RPMI7951 (cell line): ENCODE measurements around the gene KRTAP13-4. TPM values are rescaled to one million over a fixed set of nuclear protein-coding genes. Genes with fewer than 3 reads are reported as not detected.

Experiments
- DNase-seq: peaks from one replicate; pipeline ENCODE4 v3.0.0-alpha.2; 2012; ENCODE audit warnings: low read depth
- total RNA-seq: library from RNA; depleted of rRNA; stranded (reverse); fragments of >200 nt; shearing (Covaris generic); gene quantifications from 2 replicates; pipeline ENCODE4 v1.2.3, GENCODE V29; 2014; rRNA removed

The KRTAP13-4 gene
- not detected in 2 replicates for total RNA-seq

DNA sequence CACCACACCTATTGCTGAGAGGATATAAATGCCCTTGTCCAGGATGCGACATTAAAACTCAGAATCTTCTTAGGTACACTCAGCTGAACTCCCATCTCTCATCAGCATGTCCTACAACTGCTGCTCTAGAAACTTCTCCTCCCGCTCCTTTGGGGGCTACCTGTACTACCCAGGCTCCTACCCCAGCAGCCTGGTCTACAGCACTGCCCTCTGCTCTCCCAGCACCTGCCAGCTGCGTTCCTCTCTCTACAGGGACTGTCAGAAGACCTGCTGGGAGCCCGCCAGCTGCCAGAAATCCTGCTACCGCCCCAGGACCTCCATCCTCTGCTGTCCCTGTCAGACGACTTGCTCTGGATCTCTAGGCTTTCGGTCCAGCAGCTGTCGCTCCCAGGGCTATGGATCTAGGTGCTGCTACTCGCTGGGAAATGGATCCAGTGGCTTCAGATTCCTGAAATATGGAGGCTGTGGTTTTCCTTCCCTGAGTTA, at the start of gene KRTAP13-4:
Gene KRTAP13-4 (plus strand): TSS at position 51 of the 486 bp plus-strand sequence. CDS start 56 bp downstream, at position 107.
- DNase-seq: no peak

DNA sequence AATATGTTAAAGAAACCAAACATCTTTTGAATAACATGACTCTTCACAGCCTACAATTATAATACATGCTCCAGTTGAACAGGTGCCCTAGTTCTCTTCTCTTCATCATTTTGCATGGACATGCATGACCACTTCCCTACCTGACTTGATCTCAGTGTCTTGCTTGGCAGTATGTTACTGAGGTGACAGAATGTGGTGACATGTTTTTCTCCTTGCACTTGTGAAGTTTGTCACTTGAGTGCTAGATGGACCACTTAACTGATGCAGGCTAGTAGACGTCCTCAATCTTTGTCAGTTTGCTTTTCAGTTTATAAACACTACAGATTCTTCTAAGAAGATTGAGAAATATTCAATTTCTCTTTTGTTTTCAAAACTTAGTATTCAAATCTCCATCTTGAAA, 47.8 kb upstream of the KRTAP13-4 start:
- no peak for DNase-seq

DNA sequence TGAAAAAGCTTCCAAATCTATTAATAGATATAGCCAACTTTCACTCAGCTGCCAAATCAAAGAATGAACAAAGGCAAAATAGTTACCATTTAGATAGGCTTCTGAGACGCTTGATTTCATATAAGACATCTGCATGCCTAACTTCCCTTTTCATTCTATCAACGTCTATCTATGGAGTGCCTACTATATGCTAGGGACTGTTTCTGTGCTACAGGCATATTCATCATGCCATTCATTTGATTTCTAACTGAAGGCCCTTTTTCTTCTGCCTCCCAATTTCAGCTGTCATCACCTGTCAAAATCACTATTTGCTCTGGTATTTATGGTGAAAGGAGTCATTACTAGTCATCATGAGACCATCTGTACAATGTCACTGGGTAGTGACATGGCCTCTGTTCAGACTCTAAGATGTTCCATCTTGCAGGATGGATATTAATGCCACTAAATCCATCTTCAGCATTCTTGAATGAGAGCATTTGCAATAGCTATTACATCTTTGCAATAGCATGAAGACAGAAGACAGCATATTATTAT, 38.5 kb upstream of the KRTAP13-4 start:
- peak; percentile 45 for DNase-seq

- DNase-seq: no peak
These were observed 34.3 kb upstream of the KRTAP13-4 start, which contains the start of gene KRTAP13-1 for GRCh38 chr21:30395731-30396130. TSS of gene KRTAP13-1 (plus strand) at chr21:30396031. CDS start at chr21:30396087, 56 bp downstream.

DNA sequence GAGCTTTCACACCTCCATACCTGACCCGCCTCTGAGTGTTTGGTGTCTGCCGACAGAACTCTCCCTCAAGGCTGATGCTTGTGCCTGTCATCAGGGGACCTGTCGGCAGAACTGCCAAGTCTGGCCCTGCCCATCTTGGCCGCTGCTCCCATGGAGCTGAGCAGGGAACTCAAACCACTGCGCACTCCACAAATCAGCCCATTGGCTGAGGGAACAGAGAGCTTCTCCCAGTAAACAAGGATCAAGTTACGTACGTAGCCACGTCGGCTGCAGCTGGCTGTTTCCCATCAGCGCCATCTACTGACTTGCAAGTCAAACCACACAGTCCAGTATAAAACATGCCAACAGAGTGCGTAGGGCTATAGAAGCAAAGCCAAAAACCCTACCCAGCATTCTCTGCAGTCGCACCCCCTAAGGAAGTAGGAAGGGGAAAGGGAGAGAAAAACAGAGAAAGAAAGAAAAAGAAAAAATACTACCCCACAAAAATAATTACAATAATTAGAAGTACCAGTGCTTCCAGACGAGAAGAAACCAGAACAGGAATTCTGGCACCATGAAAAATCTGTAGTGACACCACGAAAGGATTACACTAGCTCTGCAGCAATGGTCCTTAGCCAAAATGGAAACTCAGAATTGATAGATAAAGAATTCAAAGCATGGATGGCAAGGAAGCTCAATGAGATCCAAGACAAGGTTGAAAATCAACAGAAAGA, 21.1 kb upstream of the KRTAP13-4 start:
- DNase-seq: peak; percentile 2

GRCh38 chr21:30415993-30416392, 14.0 kb upstream of the KRTAP13-4 start:
- DNase-seq: no peak

DNA sequence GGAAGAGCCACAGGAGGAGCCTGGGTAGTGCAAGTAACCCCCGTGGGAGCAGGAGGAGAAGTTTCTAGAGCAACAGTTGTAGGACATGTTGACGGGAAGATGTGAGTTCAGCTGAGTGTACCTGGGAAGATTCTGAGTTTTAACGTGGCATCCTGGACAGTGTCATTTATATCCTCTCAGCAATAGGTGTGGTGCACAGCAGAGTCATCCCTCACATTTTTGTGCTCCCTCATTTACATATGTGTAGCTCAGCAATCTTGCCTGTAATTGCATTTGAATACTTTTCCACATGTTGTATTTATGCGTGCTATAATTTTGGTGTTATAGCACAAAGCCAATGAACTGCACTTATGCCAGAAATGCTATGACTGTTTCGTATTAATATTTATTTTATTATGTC, 4.2 kb upstream of the KRTAP13-4 start, which contains the start of gene KRTAP13-3:
Gene KRTAP13-3 (minus strand): TSS at position 101 of the 400 bp plus-strand sequence. CDS start 14 bp downstream, at position 87.
- DNase-seq: no peak

DNA sequence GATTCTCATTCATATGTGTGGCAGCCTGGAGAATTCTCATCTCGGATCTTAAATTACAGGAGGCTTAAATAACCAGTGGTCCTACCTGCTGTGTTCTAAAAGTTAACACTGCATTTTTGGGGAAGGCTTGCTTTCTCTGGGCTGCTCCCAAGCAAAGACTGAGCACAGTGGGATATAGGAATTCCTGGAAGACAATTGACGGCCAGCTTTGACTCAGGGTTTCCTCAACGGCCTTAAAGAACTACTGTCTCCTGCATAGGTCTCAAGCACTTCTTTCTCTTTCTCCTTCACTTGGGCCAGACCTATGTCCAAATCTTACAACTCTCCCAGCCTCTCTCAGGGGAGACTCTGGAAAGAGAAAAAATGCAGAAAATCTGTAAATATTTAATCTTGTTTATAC, 3.3 kb upstream of the KRTAP13-4 start:
- DNase-seq: no peak

- peak; percentile 0 for DNase-seq
These were observed 4.1 kb downstream of the KRTAP13-4 start for GRCh38 chr21:30434033-30434631.

DNA sequence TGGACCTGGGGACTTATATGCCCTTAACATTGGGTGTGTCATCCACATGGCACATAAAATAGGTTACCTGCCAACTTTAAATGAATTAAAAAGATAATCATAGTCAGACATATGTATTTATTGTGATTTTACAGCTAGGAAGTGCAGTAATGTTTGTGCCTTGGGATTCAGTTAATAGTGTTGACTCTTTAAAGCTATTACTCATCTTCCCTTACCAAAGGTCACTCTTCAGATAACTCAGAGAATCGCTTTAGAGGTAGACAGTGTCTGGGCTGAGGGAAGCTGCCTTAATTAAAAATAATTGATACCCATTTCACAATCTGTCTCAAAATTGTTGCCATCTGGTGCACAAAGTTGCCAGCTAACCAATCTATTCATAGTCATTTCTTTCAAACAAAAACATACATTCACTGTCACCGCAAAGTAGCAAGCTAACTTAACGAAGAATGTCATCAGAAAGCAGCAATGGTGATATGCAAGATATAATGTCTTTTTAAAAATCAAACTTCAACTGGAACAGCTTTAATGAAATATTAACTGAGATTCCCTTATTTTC, 7.1 kb downstream of the KRTAP13-4 start:
- DNase-seq: no peak

- no peak for DNase-seq
These were observed 10.0 kb downstream of the KRTAP13-4 start, which contains the start of gene KRTAP15-1 for GRCh38 chr21:30439975-30440374. TSS of gene KRTAP15-1 (plus strand) at chr21:30440275. CDS start at chr21:30440328, 53 bp downstream.

DNA sequence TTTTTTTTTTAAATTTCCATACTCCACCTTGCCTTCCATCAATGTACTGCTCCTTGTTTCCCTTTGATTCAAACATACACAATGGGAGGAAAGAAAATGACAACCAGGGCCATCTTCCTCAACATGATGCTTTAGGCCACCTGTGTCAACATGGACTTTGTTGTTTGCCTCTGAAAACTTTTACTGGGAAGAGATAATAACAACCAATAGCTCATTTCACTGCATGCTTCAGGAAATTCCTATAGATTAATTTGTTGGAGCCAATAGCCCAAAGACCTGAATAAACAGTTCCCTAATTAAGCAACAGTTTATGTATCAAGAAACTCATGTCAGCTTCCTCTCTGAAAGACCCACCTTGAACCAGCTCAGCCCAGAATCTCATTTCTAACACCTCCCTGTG, 13.2 kb downstream of the KRTAP13-4 start:
- no peak for DNase-seq

DNA sequence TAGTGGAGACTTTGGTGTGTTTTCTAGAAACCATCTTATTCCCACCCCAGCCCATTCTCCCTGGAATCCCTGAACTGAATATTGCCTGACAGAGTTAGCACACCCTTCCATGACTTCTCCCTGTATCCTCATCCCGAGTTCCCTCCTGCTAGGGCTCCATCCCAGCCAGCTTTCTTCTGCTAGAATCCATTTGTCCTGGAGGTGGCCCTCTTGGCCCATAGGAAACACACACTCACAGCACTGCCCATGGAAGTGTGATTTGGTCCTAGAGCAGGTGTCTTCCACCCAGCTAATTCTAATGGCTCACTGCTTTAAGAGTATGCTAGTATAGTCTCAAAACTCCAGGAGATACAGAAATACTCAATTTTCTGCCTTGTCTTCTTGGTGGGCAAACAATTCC, 14.2 kb downstream of the KRTAP13-4 start:
- DNase-seq: no peak

DNA sequence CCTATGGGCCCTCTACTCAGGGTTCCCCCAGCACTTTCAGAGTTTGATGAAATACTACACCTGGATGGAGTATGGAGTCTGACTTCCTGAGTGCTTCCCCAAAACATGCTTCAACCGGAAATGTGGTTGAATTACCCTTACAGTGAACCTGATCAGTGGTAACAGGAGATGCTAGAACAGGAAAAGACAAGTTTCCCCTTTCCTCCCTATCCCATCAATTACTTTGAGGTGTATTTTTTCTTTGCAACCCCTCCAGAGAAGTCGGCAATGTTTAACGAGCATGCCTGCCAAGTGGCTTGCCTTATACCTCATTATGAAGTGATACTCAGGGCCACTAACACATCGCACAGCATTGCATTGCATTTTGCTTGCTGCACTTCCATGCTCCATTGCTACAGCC, 17.0 kb downstream of the KRTAP13-4 start:
- DNase-seq: no peak

DNA sequence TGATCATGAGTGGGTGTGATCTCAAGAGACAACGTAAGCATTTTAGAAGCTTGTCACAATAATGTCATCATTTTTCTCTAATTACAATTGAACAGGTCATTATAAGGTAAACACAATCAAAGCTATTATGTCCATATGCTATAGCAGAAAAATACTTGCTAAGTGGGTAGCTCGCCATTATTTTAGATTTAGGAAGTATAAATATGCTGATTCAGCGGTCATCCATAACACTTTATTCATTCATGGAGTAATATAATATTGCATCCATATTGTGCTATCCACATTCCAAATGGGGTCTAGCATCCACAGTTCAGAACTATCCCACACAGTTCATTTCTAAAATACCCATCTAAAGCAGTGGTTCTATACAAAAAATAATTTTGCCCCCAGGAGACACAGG, 18.5 kb downstream of the KRTAP13-4 start:
- no peak for DNase-seq

- DNase-seq: no peak
These were observed 33.7 kb downstream of the KRTAP13-4 start for GRCh38 chr21:30463713-30464112.

GRCh38 chr21:30468900-30469714, 39.1 kb downstream of the KRTAP13-4 start:
- no peak for DNase-seq

GRCh38 chr21:30478004-30478403, 48.0 kb downstream of the KRTAP13-4 start:
- DNase-seq: no peak

DNA sequence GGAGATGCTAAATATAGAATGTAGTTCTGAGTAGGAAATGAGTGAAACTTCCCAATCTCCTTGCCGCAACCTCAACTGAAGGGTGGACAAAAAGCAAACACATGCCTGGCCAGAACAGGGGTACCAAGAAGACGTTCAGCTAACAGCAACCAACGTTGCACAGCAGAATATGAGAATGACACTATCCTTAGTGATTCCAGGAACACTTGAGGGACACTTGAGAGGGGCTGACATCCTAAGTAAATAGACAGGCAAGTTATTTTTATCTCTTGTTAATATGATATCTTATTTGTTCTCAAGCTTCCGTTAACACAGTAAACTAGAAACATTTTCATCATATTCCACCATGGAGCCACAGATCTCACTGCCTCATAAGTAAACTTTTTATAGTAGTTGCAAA, 49.2 kb downstream of the KRTAP13-4 start:
- DNase-seq: no peak

- no peak for DNase-seq
These were observed 50.1 kb downstream of the KRTAP13-4 start, which contains the start of gene KRTAP19-1 for GRCh38 chr21:30480145-30480544. TSS of gene KRTAP19-1 (minus strand) at chr21:30480367. CDS start at chr21:30480317, 50 bp downstream.
